Uterus (tissue), 2 donors: ENCODE data around the gene LYVE1.

Experiments used
- CTCF ChIP-seq, 4 experiments: fragments of 200-600 bp in 2 of 4; fragments of 450-650 bp in 2 of 4; sonication (generic) in 2 of 4; IDR thresholded peaks; one replicate each; pipeline ENCODE4 v1.5.1; 2016 to 2019; ENCODE audit warnings: antibody characterized with exemption in 4 of 4, mild to moderate bottlenecking in 2 of 4, moderate library complexity in 1 of 4
- POLR2A ChIP-seq, 2 donors: fragments of 450-650 bp; IDR thresholded peaks; one replicate each; pipeline ENCODE4 v1.6.1; 2016; ENCODE audit warnings: antibody characterized with exemption in 2 of 2, mild to moderate bottlenecking in 1 of 2, moderate library complexity in 1 of 2

- TF ChIP-seq CTCF (IDR thresholded peaks at IDR 0.05), result no peak
- TF ChIP-seq POLR2A (IDR thresholded peaks at IDR 0.05), result no peak
These were observed 32.2 kb upstream of the LYVE1 start for GRCh38 chr11:10600570-10601248.
